GM13976 (cell line): ENCODE results near the gene ADI1.
"Not testable (repeated sequence)": the region's sequence is repeated elsewhere in the genome, so short reads cannot be mapped to it uniquely, and the experiment has no call there.

Experiments
- DNase-seq: peaks from one replicate; pipeline ENCODE4 v3.0.0; 2012; ENCODE audit warnings: low spot score
- in situ Hi-C: fragments of 300-500 bp; cut with MboI; formaldehyde crosslinking; loops from one replicate; pipeline ENCODE4 v1.12.0; 2022; ENCODE audit warnings: low sequenced_read_pairs, mixed read lengths, inconsistent platforms; ENCODE audit not compliant: unreplicated experiment
- TF ChIP-seq, protein P1 (sequence below): IDR thresholded peaks from 2 replicates; pipeline ENCODE4 v1.5.1; 2012; ENCODE audit warnings: borderline replicate concordance, mild to moderate bottlenecking; ENCODE audit not compliant: insufficient read depth; ENCODE audit errors: extremely low read depth, missing control alignments, control extremely low read depth

Gene ADI1

GRCh38 chr2:3520591-3520990, 1.3 kb upstream of the ADI1 start:
- TF ChIP-seq, protein P1, sequence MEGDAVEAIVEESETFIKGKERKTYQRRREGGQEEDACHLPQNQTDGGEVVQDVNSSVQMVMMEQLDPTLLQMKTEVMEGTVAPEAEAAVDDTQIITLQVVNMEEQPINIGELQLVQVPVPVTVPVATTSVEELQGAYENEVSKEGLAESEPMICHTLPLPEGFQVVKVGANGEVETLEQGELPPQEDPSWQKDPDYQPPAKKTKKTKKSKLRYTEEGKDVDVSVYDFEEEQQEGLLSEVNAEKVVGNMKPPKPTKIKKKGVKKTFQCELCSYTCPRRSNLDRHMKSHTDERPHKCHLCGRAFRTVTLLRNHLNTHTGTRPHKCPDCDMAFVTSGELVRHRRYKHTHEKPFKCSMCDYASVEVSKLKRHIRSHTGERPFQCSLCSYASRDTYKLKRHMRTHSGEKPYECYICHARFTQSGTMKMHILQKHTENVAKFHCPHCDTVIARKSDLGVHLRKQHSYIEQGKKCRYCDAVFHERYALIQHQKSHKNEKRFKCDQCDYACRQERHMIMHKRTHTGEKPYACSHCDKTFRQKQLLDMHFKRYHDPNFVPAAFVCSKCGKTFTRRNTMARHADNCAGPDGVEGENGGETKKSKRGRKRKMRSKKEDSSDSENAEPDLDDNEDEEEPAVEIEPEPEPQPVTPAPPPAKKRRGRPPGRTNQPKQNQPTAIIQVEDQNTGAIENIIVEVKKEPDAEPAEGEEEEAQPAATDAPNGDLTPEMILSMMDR, result no peak
- in situ Hi-C loops, result no loop called here
- DNase-seq, result no peak

DNA sequence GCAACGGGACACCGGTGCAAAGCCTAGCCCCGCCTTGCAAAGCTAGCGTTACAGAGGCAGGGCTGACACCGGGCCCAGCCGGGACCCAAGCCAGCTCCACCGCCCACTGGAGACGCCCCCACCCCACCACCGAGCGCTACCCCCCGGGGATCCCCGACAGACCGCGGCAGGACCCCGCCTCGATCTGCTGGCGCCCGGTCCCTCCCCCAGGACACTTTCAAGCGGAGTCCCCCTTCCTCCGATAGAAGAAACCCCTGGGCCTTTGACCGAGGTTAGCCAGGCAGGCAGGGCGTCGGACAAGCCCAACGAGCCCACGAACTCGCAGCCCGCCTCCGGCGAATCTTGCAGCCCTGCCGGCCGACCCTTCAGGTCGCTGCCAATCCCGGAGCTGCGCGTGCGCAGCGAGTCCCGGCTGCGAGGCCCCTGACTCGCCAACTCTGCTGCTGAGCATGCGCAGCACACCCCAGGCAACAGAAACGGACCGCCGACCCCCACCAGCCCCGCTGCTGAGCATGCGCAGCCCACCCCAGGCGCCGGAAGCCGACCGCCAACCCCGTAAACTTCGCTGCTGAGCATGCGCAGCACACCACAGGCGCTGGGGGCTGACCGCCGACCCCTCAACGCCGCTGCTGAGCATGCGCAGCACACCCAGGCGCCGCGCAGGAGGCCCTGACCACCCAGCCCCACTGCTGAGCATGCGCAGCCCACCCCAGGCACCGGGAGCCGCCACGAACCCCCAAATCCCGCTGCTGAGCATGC, 656 bp downstream of the ADI1 start:
- TF ChIP-seq, protein P1, result no peak
- peak; percentile 100 for DNase-seq
- in situ Hi-C loops, result no loop called here

DNA sequence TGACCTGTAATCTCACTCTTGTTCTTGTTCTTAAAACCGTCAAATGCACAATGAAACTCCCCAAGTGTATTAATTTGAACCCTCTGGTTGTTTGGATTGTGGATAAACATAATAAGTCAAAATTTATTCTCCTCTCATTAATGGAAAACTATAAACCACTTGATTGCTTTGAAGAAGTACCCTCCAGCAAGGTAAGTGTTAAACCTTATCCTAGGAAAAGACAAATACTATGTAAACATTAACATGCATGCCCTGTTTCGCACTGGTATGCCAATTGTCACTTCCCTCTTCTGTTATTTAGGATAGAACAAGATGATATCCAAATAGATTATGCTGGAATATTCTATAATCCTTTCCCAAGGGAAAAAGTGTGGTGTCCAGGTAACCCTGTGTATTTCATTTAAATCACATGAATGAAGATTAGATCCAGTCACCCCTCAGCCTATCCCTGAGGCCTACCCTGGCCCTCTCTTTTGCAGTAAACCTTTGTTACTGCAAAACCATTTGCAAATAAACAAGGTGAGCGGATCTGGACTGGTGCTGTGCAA, 1.3 kb downstream of the ADI1 start:
- in situ Hi-C loops, result no loop called here
- TF ChIP-seq, protein P1, result no peak
- no peak for DNase-seq

GRCh38 chr2:3516831-3517230, 2.5 kb downstream of the ADI1 start:
- DNase-seq, result no peak
- in situ Hi-C loops, result no loop called here
- TF ChIP-seq, protein P1, result no peak

GRCh38 chr2:3515438-3515837, 3.9 kb downstream of the ADI1 start:
- DNase-seq, in situ Hi-C loops: not testable (repeated sequence)

DNA sequence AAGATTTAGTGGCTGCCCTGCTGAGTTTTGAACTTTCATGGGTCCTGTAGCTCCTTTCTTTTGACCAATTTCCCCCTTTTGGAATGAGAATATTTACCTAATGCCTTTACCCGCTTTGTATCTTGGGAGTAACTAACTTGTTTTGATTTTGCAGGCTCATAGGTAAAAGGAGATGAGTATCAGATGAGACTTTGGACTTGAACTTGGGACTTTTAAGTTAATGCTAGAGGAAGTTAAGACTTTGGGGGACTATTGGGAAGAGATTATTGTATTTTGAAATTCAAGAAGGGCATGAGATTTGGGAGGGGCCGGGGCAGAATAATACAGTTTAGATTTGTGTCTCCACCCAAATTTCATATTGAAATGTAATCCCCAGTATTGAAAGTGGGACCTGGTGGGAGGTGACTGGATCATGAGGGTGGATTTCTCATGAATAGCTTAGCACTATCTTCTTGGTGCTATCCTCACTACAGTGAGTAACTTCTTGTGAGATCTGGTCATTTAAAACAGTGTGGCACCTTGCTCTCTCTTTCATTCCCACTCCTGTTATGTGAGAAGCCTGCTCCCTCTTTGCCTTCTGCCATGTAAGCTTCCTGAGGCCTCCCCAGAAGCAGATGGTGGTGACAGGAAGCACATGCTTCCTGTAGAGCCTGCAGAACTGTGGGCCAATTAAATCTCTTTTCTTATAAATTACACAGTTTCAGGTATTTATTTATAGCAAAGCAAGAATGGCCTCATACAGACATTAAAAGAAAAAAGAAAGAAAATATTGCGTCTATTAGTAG, 6.1 kb downstream of the ADI1 start:
- no peak for DNase-seq
- in situ Hi-C loops, result no loop called here
- TF ChIP-seq, protein P1, result no peak

- DNase-seq, result no peak
- in situ Hi-C loops, result no loop called here
- TF ChIP-seq, protein P1, result no peak
Measured at GRCh38 chr2:3512086-3512485, 7.2 kb downstream of the ADI1 start.
